HG03442 (cell line): ENCODE data around the gene LIPM.

Source experiments
- ATAC-seq: cut with Tn5 transposase; IDR thresholded peaks from one replicate; pipeline ENCODE4 v1.9.1; 2021; ENCODE audit warnings: mild to moderate bottlenecking, moderate library complexity; ENCODE audit not compliant: unreplicated experiment

The LIPM gene

GRCh38 chr10:88800152-88801125 is 2.1 kb upstream of the LIPM start:
- ATAC-seq, result no peak

GRCh38 chr10:88803641-88804040 is 1.1 kb downstream of the LIPM start:
- no peak for ATAC-seq

GRCh38 chr10:88804083-88804812 is 1.7 kb downstream of the LIPM start:
- no peak for ATAC-seq

GRCh38 chr10:88805361-88805760 is 2.8 kb downstream of the LIPM start:
- ATAC-seq, result no peak

- ATAC-seq, result no peak
These were observed 3.4 kb downstream of the LIPM start for GRCh38 chr10:88805924-88806323.

- ATAC-seq, result no peak
These were observed 7.1 kb downstream of the LIPM start for GRCh38 chr10:88809621-88810020.

GRCh38 chr10:88810196-88810961 is 7.8 kb downstream of the LIPM start:
- ATAC-seq, result no peak

GRCh38 chr10:88813200-88813599 is 10.7 kb downstream of the LIPM start:
- no peak for ATAC-seq

GRCh38 chr10:88819290-88819689 is 16.8 kb downstream of the LIPM start:
- ATAC-seq, result no peak

- ATAC-seq, result no peak
These were observed 18.3 kb downstream of the LIPM start for GRCh38 chr10:88820748-88821401.

GRCh38 chr10:88826388-88826787 is 23.9 kb downstream of the LIPM start:
- no peak for ATAC-seq

- ATAC-seq, result no peak
These were observed 25.1 kb downstream of the LIPM start for GRCh38 chr10:88827671-88828070.

- no peak for ATAC-seq
These were observed 25.8 kb downstream of the LIPM start for GRCh38 chr10:88828310-88828709.

GRCh38 chr10:88830643-88831268 is 28.2 kb downstream of the LIPM start:
- ATAC-seq, result no peak

- no peak for ATAC-seq
These were observed 29.2 kb downstream of the LIPM start for GRCh38 chr10:88831709-88832108.

GRCh38 chr10:88832376-88832775 is 29.8 kb downstream of the LIPM start:
- ATAC-seq, result no peak

GRCh38 chr10:88833156-88833555 is 30.6 kb downstream of the LIPM start:
- no peak for ATAC-seq

GRCh38 chr10:88833723-88834122 is 31.2 kb downstream of the LIPM start:
- no peak for ATAC-seq

GRCh38 chr10:88835096-88835909 is 32.8 kb downstream of the LIPM start:
- peak; percentile 88 for ATAC-seq

GRCh38 chr10:88835910-88836221 is 33.3 kb downstream of the LIPM start:
- peak; percentile 11 for ATAC-seq
